NCI-H1930 (cell line): ENCODE data around the gene GPR157.
"Not testable (repeated sequence)": the region's sequence is repeated elsewhere in the genome, so short reads cannot be mapped to it uniquely, and the experiment has no call there.

Experiments
- DNase-seq, 2 experiments: peaks; one replicate each; lab custom pipeline; 2025; lab: John Stamatoyannopoulos, UW

The GPR157 gene

DNA sequence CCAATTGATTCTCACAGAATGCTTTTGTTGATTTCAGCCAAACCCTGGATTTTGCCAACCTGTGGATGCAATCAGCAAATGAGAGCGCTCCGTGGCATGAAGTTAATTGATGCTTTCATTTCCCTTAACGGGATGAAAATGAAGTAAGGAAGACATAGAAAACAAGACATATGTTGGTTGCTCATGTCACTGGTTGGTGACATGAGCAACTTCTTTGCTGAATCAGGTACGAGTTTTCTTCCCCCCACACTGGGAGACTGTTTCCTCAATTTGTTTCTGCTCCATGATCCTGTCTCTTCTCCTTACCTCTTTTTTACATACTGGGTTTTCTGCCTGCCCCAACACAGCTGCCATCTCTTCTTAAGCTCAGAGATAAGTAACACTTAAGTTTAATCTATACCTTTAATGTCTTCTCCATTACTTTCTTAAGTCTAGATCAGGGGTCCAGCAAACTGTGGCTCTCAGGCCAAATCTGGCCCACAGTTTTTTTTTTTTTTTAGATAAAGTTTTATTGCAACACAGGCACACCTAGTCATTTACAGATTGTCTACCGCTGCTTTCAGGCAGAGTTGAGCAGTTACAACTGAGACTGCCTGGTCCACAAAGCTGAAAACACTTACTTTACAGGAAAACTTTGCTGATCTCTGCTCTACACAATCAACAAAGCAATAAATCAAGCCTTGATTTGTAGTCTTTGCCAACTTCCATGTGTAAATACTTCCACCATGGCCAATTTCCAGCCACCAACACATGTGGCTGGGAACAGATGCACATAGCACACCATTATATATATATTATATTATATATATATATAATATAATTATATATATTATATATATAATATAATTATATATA is 13.3 kb downstream of the GPR157 start:
- DNase-seq = no peak

GRCh38 chr1:9112961-9113880 is 15.7 kb downstream of the GPR157 start:
- peak; percentile 24 to 47 for DNase-seq

DNA sequence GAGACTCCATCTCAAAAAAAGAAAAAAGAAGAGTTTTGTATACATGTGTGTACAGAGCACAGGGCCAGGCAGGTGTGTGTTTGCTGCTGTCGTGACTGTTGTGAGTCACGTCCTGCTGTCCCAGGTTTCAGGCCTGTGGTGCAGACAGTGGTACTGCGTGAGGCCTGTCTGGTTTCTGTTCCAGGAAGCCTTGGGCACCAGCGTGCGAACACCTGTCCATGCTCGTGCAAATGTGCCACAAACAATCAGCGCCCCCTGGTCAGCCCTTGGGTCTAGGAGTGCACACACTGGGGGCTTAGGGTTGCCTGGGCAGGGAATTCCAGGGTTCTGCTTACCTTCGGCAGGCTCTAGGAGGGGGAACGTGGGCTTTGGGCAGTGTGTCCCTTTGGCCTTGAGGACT is 16.9 kb downstream of the GPR157 start:
- DNase-seq = no peak

DNA sequence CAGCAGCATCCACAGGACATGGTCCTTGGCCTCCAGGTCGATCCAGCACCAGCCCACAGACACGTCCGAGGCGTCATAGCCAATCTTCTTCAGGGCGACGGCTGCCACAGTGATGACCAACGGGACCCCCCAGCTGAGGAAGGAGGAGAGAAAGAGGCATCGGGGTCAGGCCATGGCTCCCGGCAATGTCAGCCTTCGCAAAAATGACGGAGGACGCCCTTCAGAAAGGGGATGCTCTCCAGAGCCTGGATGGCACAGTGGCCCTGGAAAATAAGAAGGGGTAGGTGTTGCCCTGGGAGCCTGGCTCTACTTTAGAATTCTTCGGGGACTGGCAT is 17.6 kb downstream of the GPR157 start:
- no peak for DNase-seq

- peak; percentile 57 to 73 for DNase-seq
Observed at GRCh38 chr1:9110669-9111356, 18.1 kb downstream of the GPR157 start.

DNA sequence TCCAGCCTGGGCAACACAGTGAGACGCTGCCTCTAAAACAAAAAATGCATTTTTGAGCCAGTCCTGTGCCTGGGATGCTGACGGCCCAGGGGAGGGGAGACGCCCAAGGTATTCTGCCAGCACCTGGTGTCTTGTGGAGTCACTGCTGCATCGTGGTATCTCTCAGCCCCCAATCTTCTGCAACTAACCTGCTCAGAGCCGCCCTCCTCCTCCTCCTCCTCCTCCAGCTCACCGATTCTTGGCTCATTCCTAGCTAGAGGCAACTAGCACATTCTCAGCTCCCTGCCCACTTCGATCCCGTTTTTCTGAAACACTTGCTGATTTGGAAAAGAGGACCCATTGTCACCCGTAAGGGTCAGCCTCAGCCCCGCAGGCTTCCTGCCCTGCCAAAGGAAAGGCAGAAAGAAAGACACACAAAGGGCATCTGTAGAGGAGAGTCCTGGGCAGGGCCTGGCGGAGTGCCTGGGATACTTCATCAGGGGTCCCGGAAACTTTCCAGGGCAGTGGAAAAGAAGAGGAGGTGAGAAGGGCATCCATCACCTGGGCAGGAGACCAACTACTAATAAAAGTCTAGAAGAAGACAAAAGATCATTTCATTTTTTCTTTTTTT is 20.7 kb downstream of the GPR157 start:
- no peak for DNase-seq

DNA sequence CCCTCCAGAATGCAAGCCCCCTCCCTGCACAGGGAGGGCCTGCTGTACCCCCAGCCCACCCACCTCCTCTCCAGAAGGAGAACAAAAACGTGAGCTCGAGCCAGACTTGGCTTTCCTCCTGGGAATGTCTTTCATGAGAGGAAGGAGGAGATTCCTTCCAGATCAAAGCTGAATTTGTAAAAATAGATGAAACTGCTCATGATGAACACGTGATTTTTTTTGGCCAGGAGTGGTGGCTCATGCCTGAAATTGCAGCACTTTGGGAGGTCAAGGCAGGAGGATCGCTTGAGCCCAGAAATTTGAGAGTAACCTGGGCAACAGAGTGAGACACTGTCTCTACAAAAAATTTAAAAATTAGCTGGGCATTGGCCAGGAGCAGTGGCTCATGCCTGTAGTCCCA is 21.8 kb downstream of the GPR157 start:
- no peak for DNase-seq

DNA sequence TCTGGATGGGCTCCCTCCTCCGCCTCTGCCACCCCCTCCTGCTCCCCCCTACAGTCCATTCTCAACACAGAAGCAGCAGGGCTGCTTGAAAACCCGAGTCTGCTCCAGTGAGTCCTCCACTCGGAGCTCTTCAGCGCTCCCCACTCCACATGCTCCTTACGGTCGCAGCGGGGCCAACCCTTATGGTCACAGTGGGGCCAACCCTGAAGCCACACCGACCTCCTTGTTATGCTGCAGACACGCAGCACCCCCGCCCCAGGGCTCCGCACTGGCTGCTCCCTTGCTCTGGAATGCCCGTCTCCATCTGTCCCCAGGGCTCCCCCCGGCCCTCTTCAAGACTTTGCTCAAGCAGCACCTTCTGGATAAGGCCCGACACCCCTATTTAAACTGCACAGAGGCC is 22.6 kb downstream of the GPR157 start:
- no peak for DNase-seq

DNA sequence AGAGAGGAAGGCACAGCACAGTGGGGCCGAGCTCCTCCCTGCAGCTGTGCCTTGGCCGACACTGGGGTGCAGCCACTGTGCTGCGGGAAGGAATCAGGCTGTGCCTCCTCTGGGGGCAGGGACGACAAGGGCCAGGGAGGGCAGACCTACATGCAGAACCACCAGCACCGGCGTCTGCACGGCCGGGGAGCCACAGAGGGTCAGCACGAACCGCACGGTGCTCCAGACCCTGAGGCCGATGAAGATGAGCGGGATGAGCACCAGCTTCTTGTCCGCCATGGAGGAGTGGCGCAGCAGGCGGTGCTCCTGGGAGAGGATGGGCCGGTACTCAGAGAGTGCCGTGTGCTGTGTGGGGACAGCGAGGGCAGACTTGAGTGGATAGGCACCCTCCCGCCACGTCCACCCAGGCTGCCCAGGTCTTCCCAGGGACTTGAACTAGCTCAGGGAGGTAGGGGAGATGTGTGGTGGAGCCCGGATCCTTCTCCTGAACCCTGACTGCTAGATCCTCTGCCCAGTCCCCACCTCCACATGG is 23.5 kb downstream of the GPR157 start:
- DNase-seq = no peak

- peak; percentile 15 to 42 for DNase-seq
Observed at GRCh38 chr1:9101510-9102146, 27.3 kb downstream of the GPR157 start.

- DNase-seq = no peak
Observed at GRCh38 chr1:9100471-9101043, 28.3 kb downstream of the GPR157 start.

DNA sequence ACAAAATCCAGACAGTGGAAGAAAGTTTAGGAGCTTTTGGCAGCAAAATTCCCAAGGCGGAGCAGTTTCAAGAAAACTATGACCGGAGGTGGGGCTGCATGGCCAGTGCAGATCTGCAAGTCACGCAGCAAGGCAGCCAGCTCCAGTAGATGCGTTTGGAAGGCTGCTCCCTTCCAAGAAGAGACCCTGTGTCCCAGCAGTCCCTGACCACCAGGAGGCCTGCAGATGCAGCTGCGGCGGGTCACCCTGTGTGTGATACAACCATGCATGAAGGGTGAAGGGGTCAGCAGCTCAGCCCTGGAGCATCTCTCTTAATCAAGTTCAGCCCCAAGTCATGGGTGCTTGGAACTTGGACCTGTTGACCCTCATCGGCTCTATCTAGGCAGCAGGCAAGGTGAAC is 29.3 kb downstream of the GPR157 start:
- DNase-seq = no peak

DNA sequence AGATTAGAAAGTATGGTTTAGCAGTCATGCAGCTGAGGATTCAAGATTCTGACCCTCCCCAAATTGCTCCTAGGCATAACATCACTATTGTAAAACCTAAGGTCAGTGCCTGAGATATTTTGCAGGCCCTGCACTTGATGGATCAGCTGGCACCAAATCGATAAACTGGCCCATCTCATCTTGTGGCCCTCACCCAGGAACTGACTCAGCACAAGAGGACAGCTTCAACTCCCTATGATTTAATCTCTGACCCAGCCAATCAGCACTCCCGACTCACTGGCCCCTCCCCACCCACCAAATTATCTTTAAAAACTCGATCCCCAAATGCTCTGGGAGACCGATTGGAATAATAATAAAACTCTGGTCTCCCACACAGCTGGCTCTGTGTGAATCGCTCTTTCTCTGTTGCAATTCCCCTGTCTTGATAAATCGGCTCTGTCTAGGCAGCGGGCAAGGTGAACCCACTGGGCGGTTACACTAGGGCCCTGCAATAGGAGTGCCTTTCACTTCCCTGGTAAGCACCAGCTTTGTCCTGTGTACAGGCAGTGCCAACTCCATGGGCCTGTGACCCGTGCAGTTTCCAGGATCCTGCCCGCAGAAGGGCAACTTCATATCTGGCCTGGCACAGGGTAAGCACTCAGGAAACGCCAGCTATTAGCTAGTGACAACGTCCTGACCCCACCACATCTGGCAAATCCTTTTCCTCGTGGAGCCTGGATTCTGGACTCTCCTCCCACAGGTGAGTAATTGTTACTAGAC is 30.8 kb downstream of the GPR157 start:
- DNase-seq = no peak

- DNase-seq = no peak
Observed at GRCh38 chr1:9095818-9096217, 33.1 kb downstream of the GPR157 start.

DNA sequence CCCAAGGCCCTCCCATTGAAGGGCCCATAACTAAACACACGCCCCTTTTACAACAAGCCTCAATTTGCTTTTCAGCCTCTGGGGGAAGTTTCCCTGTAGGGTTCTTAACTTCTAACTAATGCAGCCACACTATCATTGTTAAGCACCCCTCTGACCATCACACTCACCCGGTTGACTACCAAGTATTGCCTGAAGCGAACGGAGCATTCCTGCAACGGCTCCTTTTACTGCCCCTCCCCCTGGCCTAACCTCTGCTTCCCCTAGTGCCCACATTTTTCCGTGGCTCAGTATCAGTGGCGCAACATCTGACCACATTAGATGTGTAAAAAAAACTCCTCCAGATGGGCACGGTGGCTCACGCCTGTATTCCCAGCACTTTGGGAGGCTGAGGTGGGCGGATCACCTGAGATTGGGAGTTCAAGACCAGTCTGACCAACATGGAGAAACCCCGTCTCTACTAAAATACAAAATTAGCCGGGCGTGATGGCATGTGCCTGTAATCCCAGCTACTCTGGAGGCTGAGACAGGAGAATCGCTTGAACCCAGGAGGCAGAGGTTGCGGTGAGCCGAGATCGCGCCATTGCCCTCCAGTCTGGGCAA is 34.8 kb downstream of the GPR157 start:
- DNase-seq = not testable (repeated sequence)

GRCh38 chr1:9093581-9093980 is 35.3 kb downstream of the GPR157 start:
- DNase-seq = no peak

DNA sequence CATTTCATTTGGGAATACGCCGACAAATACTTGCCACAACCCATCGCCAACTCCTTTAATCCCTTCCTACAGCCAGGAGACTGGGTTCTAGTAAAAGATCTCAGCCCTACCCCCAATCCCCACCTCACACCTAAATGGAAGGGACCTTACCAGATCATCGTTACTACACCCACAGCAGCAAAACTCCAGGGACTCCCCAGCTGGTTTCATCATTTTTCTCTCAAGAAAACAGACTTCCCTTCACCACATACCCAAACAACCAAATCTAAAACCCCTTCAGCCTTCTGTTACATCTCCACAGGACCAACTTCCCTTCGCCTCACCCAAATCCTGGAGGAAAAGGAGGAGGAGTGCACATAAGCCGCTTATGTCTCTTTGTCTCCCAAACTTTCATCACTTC is 35.8 kb downstream of the GPR157 start:
- DNase-seq = no peak

GRCh38 chr1:9088807-9089206 is 40.1 kb downstream of the GPR157 start:
- DNase-seq = no peak

GRCh38 chr1:9087411-9088125 is 41.3 kb downstream of the GPR157 start:
- DNase-seq = no peak
